ENCODE data around the gene NDUFS2.

- TF ChIP-seq, protein P1, sequence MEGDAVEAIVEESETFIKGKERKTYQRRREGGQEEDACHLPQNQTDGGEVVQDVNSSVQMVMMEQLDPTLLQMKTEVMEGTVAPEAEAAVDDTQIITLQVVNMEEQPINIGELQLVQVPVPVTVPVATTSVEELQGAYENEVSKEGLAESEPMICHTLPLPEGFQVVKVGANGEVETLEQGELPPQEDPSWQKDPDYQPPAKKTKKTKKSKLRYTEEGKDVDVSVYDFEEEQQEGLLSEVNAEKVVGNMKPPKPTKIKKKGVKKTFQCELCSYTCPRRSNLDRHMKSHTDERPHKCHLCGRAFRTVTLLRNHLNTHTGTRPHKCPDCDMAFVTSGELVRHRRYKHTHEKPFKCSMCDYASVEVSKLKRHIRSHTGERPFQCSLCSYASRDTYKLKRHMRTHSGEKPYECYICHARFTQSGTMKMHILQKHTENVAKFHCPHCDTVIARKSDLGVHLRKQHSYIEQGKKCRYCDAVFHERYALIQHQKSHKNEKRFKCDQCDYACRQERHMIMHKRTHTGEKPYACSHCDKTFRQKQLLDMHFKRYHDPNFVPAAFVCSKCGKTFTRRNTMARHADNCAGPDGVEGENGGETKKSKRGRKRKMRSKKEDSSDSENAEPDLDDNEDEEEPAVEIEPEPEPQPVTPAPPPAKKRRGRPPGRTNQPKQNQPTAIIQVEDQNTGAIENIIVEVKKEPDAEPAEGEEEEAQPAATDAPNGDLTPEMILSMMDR (conservative IDR thresholded peaks at IDR 0.05; ENCODE audit: low read depth, low read length): peak; percentile 88
- TF ChIP-seq EZH2 (IDR thresholded peaks at IDR 0.05; ENCODE audit: borderline replicate concordance, low read depth, low read length, poor library complexity, severe bottlenecking): no peak
Measured at GRCh38 chr1:161227196-161227871, 25.2 kb downstream of the NDUFS2 start.

All from A673 (cell line).